HG02840 (cell line): Measurements from ENCODE around the gene SLC27A2.

Experiments used
- ATAC-seq: cut with Tn5 transposase; IDR thresholded peaks from one replicate; pipeline ENCODE4 v1.9.1; 2021; ENCODE audit warnings: mild to moderate bottlenecking, moderate library complexity, moderate number of reproducible peaks; ENCODE audit not compliant: unreplicated experiment, low FRiP score

The SLC27A2 gene

GRCh38 chr15:50233192-50233736, 51.3 kb downstream of the SLC27A2 start:
- ATAC-seq: no peak

DNA sequence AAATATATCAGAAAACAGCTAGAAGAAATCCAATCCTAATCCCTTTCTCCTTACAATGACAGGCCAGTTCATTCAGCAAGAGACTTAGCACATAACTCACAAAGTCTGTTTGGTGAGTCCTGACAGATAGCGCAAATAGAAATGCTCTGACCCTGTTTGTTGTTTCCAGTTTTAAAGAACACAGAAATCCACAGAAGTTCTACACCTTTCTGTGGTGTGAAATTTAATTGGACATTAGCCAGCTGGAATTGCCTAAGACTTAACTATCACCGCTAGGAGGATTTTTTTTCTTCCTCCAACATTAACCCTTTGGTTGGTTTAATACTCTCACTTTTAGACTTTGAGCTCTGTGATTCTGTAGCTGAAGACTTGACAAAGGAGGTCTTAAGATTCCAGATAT, 52.8 kb downstream of the SLC27A2 start:
- ATAC-seq: no peak

- ATAC-seq: no peak
Observed at GRCh38 chr15:50235794-50236193, 53.8 kb downstream of the SLC27A2 start.

DNA sequence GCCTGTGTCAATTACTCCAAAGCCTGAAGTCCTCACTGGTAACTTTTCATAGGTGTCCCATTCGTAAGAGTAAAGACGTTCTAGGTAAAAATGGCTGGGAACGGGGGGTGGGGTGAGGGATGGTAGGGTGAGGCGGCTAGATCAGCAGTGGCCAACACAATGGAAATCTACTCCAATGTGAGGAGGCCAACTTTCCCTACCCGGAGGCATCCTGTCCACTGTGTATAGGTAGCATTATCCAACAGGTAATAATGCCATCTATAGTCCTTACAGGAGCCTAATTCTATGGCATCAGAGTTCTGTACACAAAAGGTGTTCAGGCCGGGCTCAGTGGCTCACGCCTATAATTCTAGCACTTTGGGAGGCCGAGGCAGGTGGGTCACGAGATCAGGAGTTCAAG, 54.4 kb downstream of the SLC27A2 start:
- ATAC-seq: no peak

DNA sequence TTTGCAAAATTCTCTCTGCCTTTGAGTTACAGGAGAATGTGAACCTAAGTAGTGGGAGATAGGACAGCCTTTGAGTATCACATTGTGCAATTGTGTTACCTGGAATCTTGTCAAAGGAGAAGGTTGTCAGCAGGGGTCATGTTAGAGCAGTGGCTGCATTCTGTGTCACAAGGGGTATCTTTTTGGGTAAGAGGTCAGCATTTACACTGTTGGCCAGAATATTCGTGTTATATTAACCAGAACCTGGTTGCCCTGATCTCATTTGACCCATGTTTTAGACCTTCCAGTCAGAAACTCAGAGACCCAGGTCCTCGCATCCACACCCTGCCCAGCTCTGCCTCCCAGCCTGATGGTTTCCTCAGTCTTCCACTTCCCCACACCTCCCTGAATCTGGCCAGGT, 56.3 kb downstream of the SLC27A2 start:
- ATAC-seq: no peak

GRCh38 chr15:50241684-50242450, 59.9 kb downstream of the SLC27A2 start:
- ATAC-seq: no peak

DNA sequence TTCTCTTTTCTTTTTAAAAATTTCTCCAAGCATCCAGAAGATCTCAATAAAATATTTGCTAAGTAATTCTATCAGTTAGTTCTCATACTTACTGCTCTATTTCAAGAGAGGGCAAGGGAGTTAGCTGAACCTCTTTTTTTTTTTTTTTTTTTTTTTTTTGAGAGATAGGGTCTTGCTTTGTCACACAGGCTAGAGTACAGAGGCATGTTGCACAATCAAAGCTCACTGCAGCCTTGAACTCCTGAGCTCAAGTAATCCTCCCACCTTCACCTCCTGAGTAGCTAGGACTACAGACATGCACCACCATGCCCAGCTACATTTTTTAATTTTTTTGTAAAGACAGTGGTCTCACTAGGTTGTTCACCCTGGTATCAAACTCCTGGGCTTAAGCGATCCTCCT, 62.2 kb downstream of the SLC27A2 start:
- ATAC-seq: no peak

DNA sequence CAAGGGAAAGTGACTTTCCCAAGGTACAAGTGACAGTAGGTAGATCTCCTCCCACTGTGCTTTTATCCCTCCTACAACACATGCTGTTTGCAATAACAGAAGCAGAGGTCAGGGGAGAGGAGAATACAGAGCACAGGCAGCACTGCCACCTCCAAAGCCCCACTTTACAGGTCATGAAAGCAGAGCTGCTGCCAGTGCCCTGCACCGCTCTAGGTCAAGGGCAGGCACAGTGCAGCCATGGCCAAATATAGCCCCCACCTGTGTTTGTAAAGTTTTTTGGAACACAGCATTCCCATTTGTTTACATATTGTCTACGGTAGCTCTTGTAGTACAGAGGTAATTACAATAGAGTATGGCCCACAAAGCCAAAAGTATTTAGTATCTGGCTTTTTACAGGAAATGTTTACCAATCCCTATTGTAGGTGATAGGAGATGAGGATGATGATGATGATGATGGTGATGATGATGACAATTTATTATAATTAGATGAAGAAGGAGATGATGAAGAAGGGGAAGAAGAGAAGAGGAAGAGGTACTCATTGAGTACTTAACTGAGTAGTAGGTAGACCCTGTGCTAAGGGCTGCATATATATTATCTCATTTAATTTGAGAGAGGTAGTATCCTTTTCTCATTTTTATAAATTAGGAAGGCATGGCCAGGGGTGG, 63.1 kb downstream of the SLC27A2 start:
- ATAC-seq: no peak

DNA sequence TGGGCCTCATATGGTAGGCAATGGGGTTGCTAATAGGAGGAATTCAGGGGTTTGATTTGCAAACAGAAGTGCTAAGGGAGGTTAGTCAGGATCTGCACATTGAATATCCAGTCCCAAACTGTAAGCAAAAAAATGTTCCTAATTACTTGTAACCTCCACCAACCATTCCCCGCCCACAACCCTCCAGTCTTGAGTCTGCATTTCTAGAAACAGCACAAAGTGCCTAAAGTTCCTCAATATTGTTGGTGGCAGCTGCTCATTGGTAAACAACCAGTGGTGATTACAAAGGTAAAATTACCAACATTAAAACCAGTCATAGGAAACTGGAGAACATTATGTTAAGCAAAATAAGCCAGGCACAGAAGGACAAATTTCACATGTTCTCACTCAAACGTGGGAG, 64.6 kb downstream of the SLC27A2 start:
- ATAC-seq: no peak

- peak; percentile 72 for ATAC-seq
Observed at GRCh38 chr15:50247819-50248655, 66.0 kb downstream of the SLC27A2 start.

DNA sequence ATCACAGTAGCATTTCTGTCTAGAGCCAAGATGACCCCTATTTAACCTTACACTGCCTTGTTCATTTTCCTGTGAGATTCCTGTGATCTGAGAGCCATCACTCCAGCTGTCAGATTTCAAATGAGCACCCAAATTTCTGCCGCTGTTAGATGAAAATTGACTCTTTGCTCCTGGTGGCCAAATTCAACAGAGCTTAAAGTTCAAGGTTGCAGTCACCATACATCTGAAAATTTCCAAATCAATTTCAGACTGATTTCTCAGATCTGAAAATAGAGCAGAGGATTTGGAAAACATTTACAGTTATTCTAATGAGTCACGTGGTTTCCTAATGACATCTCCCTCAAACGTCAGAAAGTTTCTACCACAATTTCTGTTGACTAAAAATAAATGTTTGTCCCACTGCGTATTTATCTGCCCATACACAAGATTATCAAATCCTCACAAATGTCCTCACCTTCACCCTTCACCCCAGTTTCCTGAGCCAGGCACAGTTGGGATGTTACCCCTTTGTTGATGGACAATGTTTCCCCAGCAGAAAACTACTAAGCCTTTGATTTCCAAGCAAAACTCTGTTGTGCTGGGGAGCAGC, 67.1 kb downstream of the SLC27A2 start:
- ATAC-seq: no peak

- no peak for ATAC-seq
Observed at GRCh38 chr15:50249704-50250103, 67.7 kb downstream of the SLC27A2 start.

DNA sequence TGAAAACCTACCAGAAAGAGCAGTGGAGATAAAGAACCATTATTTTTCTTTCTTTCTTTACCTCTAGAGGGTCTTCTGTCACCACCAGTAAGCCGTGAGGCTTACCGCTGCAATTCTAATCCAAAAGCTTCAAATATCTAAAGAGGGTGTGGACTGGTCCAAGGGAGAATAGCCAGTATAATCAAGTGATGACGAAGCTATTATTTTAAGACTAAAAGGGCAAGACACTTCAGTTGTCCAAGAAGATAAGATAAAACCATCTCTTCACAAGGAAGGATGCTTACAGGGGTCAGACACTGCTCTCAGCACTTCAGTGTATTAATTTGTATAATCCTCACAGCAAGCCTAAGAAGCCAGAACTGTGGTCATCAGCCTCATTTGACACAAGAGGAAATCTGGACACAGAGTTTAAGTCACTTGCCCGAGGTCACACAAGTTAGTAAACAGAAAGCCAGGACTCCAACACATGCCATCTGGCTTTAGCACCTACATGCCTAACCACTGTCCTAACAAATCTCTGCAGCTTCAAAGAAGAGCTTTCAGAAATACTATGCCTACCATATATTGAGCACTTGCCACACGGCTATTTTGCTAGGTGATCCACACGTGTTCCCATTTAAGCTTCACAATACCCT, 68.9 kb downstream of the SLC27A2 start:
- no peak for ATAC-seq

DNA sequence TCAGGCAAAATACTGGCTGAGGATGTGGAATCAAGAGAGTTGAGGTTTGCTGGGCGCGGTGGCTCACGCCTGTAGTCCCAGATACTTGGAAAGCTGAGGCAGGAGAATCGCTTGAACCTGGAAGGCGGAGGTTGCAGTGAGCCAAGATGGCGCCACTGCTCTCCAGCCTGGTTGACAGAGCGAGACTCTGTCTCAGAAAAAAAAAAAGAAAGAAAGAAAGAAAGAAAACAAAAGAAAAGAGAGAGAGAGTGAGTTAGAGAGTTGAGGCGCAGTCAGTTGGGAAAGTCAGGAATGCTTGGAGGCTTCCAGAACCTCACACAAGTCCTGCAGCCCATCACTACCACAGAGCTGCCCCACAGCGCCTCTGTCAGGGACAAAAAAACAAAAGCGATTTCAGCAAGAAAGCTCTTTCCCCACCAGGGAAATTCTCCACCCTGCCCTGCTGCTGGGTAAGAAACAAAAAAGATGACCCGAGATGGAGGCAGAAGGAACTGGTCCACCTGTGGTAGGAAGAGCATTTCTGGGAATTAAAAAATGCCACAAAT, 69.7 kb downstream of the SLC27A2 start:
- no peak for ATAC-seq

- no peak for ATAC-seq
Observed at GRCh38 chr15:50252556-50252955, 70.6 kb downstream of the SLC27A2 start.

- ATAC-seq: no peak
Observed at GRCh38 chr15:50256188-50257041, 74.4 kb downstream of the SLC27A2 start.

- ATAC-seq: no peak
Observed at GRCh38 chr15:50257332-50257731, 75.3 kb downstream of the SLC27A2 start.

DNA sequence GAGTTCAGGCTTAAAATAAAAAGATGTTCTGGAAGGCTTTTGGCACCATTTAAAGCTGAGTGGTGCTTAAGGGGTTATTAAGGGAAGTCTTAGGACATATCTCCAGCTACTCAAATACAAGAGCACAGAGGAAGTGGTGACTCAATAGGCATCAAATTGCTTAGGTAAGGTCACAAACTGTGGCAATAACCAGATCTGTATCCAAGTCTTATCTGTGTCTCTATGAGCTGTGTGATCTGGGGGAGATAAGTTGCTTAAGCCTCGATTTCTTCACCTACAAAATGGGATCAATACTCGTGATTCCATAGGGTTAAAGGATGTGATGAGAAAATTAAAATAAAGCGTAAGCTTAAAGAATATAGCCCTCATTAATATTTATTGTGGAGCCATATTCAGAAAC, 75.9 kb downstream of the SLC27A2 start:
- ATAC-seq: no peak

DNA sequence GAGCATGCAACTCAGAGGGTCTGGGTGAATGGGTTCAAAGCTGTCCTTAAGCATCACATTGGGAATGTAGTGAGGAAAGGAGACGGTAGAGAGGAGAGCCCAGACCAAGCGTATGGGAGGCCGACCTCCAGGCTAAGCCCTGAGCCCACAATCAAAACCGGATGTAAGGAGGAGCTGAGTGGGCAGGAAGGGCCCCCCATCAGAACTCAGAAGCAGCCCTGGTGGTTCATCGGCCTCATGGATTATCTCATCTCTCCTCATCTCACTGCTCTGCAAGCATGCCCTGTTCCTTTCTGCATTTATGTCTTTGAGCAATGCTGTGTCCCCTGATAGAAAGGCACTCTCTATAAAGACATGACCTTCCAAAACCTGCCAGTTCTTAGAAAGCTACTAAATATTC, 77.3 kb downstream of the SLC27A2 start:
- no peak for ATAC-seq
